Lower leg skin (tissue), 4 donors: Measurements from ENCODE around the gene TMEM114. TPM values are rescaled to one million over a fixed set of nuclear protein-coding genes. Genes with fewer than 3 reads are reported as not detected.
"Not testable (repeated sequence)": the region's sequence is repeated elsewhere in the genome, so short reads cannot be mapped to it uniquely, and the experiment has no call there.

ENCODE experiments used
- DNase-seq, 2 donors: peaks; one replicate each; pipeline ENCODE4 v3.0.0-alpha.2; 2019; ENCODE audit warnings: low spot score in 2 of 2
- H3K4me3 ChIP-seq: fragments of 200-600 bp; sonication (generic); 2 replicates; pipeline ENCODE4 v1.5.1; 2017; ENCODE audit warnings: mild to moderate bottlenecking, low read depth; ENCODE audit not compliant: poor library complexity, severe bottlenecking
- POLR2A ChIP-seq, 2 donors: fragments of 450-650 bp; IDR thresholded peaks; one replicate each; pipeline ENCODE4 v1.6.1; 2016 to 2017; ENCODE audit warnings: antibody characterized with exemption in 2 of 2, mild to moderate bottlenecking in 1 of 2, moderate library complexity in 1 of 2
- WGBS, 2 donors: methylation state at CpG; one replicate each; pipeline ENCODE4 v1.1.5; 2018; 5-methylcytosine and 5-hydroxymethylcytosine counted together
- intact Hi-C: fragments of 100-400 bp; cut with DNase I; formaldehyde crosslinking; loops from one replicate; pipeline ENCODE4 v1.15.0; 2023; ENCODE audit warnings: low total_unique reads
- total RNA-seq, 4 donors: library from RNA; depleted of rRNA; stranded (reverse); fragments of >200 nt; gene quantifications; one replicate each; pipeline ENCODE4 v1.1.0, GENCODE V29; 2016
- TF ChIP-seq, protein P1 (sequence below), 3 donors: fragments of 450-650 bp; IDR thresholded peaks; one replicate each; pipeline ENCODE4 v1.5.1; 2016; ENCODE audit warnings: antibody characterized with exemption in 3 of 3, mild to moderate bottlenecking in 3 of 3, moderate library complexity in 2 of 3

Gene TMEM114
- total RNA-seq, 4 donors from 2014 or later: not detected

DNA sequence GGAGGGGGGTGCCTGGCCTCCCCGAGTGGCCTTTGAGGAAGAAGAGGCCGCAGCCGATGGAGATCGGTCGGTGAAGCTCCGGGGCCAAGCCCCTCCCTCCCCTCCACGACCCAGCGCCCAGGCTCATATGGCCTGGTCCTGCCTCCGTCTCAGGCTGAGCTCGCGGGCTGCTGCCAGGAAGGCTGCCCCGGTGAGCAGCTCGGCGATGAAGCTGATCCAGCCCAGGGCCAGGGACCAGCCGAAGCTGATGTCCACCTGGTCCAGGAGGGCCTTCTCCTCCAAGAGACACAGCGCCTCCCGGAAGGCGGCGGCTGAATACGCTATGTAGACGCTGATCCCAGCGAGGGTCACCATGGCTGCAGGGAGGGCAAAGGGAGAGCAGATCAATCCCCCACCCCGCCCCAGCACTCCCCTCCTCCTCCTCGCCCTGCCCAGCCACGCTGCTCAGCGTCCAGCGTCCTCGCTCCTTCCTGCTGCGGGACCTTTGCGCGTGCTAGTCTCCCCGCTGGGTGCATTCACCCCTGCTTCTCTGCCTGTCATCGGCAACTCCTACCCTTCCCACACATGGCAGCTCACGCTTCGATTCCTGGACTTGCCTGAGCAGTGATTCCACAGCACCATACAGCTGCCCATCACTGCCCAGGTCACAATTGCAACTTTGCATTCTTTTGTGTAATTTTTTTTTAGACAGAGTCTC is 20.5 kb downstream of the TMEM114 start:
- TF ChIP-seq POLR2A (IDR thresholded peaks at IDR 0.05): no peak
- TF ChIP-seq, protein P1, sequence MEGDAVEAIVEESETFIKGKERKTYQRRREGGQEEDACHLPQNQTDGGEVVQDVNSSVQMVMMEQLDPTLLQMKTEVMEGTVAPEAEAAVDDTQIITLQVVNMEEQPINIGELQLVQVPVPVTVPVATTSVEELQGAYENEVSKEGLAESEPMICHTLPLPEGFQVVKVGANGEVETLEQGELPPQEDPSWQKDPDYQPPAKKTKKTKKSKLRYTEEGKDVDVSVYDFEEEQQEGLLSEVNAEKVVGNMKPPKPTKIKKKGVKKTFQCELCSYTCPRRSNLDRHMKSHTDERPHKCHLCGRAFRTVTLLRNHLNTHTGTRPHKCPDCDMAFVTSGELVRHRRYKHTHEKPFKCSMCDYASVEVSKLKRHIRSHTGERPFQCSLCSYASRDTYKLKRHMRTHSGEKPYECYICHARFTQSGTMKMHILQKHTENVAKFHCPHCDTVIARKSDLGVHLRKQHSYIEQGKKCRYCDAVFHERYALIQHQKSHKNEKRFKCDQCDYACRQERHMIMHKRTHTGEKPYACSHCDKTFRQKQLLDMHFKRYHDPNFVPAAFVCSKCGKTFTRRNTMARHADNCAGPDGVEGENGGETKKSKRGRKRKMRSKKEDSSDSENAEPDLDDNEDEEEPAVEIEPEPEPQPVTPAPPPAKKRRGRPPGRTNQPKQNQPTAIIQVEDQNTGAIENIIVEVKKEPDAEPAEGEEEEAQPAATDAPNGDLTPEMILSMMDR (IDR thresholded peaks at IDR 0.05): no peak
- WGBS, 2 donors: 28 to 50% methylated on average over 31 to 35 of the region's 35 CpGs
- DNase-seq: peak in 1 of 2 donors; percentile 79
- intact Hi-C loops: loop anchor here (10.0 kb wide), 2 partner anchors 75 to 315 kb away; partner anchors contain the start of gene LITAFD
- H3K4me3 ChIP-seq: no peak overlapping the region

DNA sequence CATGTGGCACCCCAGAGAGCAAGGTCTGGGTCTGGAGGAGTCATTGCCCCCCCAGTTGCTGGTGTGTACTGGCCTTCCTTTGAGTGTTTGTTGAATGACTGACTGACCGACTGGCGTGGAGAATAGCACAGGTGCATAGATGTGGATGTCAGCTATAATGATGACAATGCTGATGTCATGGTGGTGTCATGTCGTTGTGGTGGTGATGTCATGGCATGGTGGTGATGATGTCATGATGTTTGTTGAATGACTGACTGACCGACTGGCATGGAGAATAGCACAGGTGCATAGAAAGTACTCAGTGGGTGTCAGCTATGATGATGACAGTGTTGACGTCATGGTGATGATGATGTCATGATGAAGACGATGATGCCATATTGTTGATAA is 22.1 kb downstream of the TMEM114 start:
- H3K4me3 ChIP-seq: no peak overlapping the region
- 86 to 93% methylated on average over 6 of the region's 6 CpGs for WGBS, 2 donors
- intact Hi-C loops: loop anchor here (10.0 kb wide), 1 partner anchor 77 kb away; no protein-coding TSS in a partner anchor
- TF ChIP-seq, protein P1 (IDR thresholded peaks at IDR 0.05): no peak
- TF ChIP-seq POLR2A (IDR thresholded peaks at IDR 0.05): no peak
- DNase-seq: peak in 1 of 2 donors; percentile 40

DNA sequence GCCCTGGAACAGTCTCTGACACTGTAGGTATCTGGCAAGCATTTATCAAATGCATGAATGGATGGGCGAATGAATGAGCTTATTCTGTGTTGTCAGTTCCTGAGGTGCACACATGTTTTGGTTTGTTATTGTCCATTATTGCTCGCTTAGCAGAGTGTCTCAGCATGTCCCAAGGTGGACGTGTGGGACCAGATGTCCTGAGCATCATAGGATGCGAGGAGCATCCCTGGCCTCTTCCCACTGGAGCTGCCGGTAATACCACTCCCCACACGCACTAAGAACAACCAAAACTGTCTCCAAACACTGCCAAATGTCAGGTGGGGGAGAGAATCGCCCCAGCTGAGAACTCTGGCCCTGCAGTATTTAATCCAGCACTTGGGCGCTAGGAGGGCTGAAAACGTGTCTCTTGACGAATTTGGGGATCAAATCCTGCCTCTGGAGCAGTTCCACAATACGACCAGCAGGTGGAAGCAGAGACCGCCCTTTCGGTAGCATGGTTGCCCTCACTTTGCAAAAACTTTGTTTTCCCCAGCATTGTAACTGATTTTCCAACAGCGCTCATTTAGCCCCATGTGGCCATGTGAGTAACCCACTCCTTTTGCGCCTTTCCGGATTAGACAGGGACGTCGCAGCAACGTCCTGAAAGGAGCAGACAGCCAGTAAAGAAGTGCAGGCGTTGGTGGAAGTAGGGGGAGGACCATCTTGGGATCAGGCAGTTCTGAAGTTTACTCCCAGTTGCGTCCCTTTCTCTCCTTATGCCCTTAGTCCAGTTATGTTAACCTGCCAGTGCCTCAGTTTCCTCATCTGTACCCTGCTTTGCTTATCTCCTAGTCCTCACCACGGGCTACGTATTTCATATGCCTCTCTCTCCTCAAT is 22.7 kb downstream of the TMEM114 start:
- WGBS, 2 donors: 15 to 17% methylated on average over 23 of the region's 23 CpGs
- H3K4me3 ChIP-seq: no peak overlapping the region
- DNase-seq: peak; percentile 68 to 91
- intact Hi-C loops: loop anchor here (10.0 kb wide), 1 partner anchor 77 kb away; no protein-coding TSS in a partner anchor
- TF ChIP-seq, protein P1 (IDR thresholded peaks at IDR 0.05): peak in 1 of 3 donors; percentile 78
- no peak for TF ChIP-seq POLR2A (IDR thresholded peaks at IDR 0.05)

DNA sequence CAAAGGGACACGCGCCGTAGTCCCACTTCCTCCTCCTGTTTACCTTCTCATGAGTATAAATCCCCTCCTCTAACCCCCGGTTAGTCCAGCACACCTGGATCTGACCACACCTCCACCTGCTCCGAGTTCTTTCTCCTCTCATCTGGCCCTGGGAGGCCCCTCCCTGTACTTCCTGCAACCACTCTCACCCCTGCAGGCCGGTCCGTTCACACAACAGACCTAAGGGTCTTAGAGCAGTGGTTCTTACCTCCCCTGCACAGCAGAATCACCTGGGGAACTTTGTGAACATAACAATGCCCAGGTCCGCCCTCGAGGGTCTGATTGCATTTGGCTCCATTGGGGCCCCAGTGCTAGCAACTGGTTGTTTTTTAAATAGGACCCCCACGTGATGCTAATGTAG is 24.8 kb downstream of the TMEM114 start:
- intact Hi-C loops: loop anchor here (10.0 kb wide), 1 partner anchor 79 kb away; no protein-coding TSS in a partner anchor
- no peak for DNase-seq
- no peak overlapping the region for H3K4me3 ChIP-seq
- no peak for TF ChIP-seq POLR2A (IDR thresholded peaks at IDR 0.05)
- TF ChIP-seq, protein P1 (IDR thresholded peaks at IDR 0.05): no peak
- WGBS, 2 donors: 3 to 8% methylated on average over 10 of the region's 10 CpGs

DNA sequence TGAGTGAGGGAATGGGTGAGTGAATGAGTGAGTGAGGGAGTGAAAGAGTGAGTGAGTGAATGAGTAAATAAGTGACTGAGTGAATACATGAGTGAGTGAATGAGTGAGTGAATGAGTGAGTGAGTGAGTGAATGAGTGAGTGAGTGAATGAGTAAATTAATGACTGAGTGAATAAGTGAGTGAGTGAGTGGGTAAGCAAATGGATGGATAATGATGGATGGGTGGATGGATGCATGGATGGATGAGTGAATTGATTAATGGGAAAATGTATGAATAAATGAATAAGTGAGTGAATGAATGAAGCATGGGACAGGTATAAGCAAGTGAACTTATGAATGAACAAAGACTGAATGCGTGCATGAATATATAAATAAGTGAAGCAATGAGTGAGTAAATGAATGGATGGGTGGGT is 25.4 kb downstream of the TMEM114 start:
- TF ChIP-seq, protein P1 (IDR thresholded peaks at IDR 0.05): no peak
- no peak for TF ChIP-seq POLR2A (IDR thresholded peaks at IDR 0.05)
- no peak overlapping the region for H3K4me3 ChIP-seq
- intact Hi-C loops: loop anchor here (10.0 kb wide), 1 partner anchor 80 kb away; no protein-coding TSS in a partner anchor
- DNase-seq: no peak
- WGBS, 2 donors: 59 to 71% methylated on average over 1 of the region's 1 CpG

DNA sequence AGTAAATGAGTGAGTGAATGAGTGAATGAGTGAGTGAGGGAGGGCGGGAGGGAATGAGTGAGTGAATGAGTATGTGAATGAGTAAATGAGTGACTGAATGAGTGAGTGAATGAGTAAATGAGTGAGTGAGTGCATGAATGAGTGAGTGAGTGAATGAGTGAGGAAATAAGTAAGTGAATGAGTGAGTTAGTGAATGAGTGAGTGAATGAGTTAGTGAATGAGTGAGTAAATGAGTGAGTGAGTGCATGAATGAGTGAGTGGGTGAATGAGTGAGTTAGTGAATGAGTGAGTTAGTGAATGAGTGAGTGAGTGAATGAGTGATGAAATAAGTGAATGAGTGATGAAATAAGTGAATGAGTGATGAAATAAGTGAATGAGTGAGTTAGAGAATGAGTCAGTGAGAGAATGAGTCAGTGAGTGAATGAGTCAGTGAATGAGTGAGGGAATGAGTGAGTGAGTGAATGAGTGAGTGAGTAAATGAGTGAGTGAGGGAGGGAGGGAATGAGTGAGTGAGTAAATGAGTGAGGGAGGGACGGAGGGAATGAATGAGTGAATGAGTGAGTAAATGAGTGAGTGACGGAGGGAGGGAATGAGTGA is 26.3 kb downstream of the TMEM114 start:
- intact Hi-C loops: loop anchor here (10.0 kb wide), 1 partner anchor 81 kb away; no protein-coding TSS in a partner anchor
- DNase-seq, H3K4me3 ChIP-seq: not testable (repeated sequence)
- 79 to 94% methylated on average over 3 of the region's 3 CpGs for WGBS, 2 donors
